ENCODE results near the gene RAB11FIP2.

The RAB11FIP2 gene

GRCh38 chr10:118026936-118027335 lies 19.8 kb downstream of the RAB11FIP2 start:
- no peaks in the 10 kb centered on the region for H3K9me3 ChIP-seq (ENCODE audit: control insufficient read depth, insufficient read depth, low read depth, low read length)
- ChIA-PET CTCF (interaction anchor here (1.7 kb wide), 1 partner anchor 214 kb away, joined by 4 read pairs; no protein-coding TSS in a partner anchor), POLR2A (no interaction called here)
- 0 out of 2 replicates have a peak, but pooled peaks cover 3% of the 10 kb centered on the region for H3K4me1 ChIP-seq (ENCODE audit: control insufficient read depth, insufficient read depth, low read length)
- H3K4me3 ChIP-seq (ENCODE audit: low read depth, low read length) = no peak overlapping the region
- no peak overlapping the region for H3K27ac ChIP-seq (ENCODE audit: extremely low read depth, low read depth, low read length)
- H3K36me3 ChIP-seq (ENCODE audit: control insufficient read depth in 2 of 2, insufficient read depth in 1 of 2, low read length in 2 of 2) = peaks cover 0 to 3% of the 10 kb centered on the region in 2 experiments; a peak in 2 of 3 replicates
- TF ChIP-seq OVOL3 (tag by site-specific recombination; IDR thresholded peaks at IDR 0.05) = no peak
- no peak for TF ChIP-seq PRDM2 (tag by site-specific recombination; IDR thresholded peaks at IDR 0.05; ENCODE audit: borderline replicate concordance)
- TF ChIP-seq ZNF830 (tag by site-specific recombination; IDR thresholded peaks at IDR 0.05; ENCODE audit: low read depth) = no peak
- TF ChIP-seq ZNF621 (tag by site-specific recombination; IDR thresholded peaks at IDR 0.05) = no peak
- TF ChIP-seq ZNF514 (tag by site-specific recombination; IDR thresholded peaks at IDR 0.05) = no peak
- no peak for TF ChIP-seq ZNF521 (tag by site-specific recombination; IDR thresholded peaks at IDR 0.05)
- TF ChIP-seq, protein P1, sequence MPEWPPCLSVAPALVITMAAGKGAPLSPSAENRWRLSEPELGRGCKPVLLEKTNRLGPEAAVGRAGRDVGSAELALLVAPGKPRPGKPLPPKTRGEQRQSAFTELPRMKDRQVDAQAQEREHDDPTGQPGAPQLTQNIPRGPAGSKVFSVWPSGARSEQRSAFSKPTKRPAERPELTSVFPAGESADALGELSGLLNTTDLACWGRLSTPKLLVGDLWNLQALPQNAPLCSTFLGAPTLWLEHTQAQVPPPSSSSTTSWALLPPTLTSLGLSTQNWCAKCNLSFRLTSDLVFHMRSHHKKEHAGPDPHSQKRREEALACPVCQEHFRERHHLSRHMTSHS (tag by site-specific recombination; IDR thresholded peaks at IDR 0.05) = no peak
- no peak for TF ChIP-seq ZNF350 (tag by site-specific recombination; IDR thresholded peaks at IDR 0.05)
- TF ChIP-seq ZNF37A (tag by site-specific recombination; IDR thresholded peaks at IDR 0.05) = no peak
- TF ChIP-seq KLF1 (tag by site-specific recombination; IDR thresholded peaks at IDR 0.05) = no peak
- TF ChIP-seq ZNF202 (tag by site-specific recombination; IDR thresholded peaks at IDR 0.05; ENCODE audit: borderline replicate concordance) = no peak
- TF ChIP-seq YY1 (tag by site-specific recombination; IDR thresholded peaks at IDR 0.05) = no peak
- TF ChIP-seq ZNF211 (tag by site-specific recombination; IDR thresholded peaks at IDR 0.05; ENCODE audit: low read depth) = no peak
- no peak for TF ChIP-seq ZBTB1 (tag by site-specific recombination; IDR thresholded peaks at IDR 0.05)
- TF ChIP-seq ZNF221 (tag by site-specific recombination; IDR thresholded peaks at IDR 0.05; ENCODE audit: borderline replicate concordance) = no peak
- no peak for TF ChIP-seq ZNF777 (tag by site-specific recombination; IDR thresholded peaks at IDR 0.05; ENCODE audit: borderline replicate concordance)
- no peak for TF ChIP-seq EGR2 (tag by site-specific recombination; IDR thresholded peaks at IDR 0.05; ENCODE audit: low read depth)
- TF ChIP-seq ZNF416 (tag by site-specific recombination; IDR thresholded peaks at IDR 0.05) = no peak
- no peak for TF ChIP-seq ZSCAN5A (tag by site-specific recombination; IDR thresholded peaks at IDR 0.05)
